SK-N-MC (cell line): ENCODE results near the gene TCERG1L.

ENCODE experiments used
- EZH2 ChIP-seq: fragments of 200-600 bp; sonication (generic); IDR thresholded peaks from one replicate; pipeline ENCODE4 v1.6.1; 2017; ENCODE audit warnings: antibody characterized with exemption
- FOXP2 ChIP-seq: optimal IDR thresholded peaks from 2 replicates; pipeline ENCODE3; 2011; ENCODE audit warnings: mild to moderate bottlenecking, moderate library complexity; ENCODE audit not compliant: insufficient read depth; ENCODE audit errors: extremely low read length, control extremely low read depth
- POLR2AphosphoS5 ChIP-seq: IDR thresholded peaks from 2 replicates; pipeline ENCODE4 v1.6.1; 2012; ENCODE audit warnings: mild to moderate bottlenecking, low read depth, low read length, borderline replicate concordance

GRCh38 chr10:131135716-131136115 lies 175.8 kb downstream of the TCERG1L start:
- TF ChIP-seq EZH2: no peak
- no peak for TF ChIP-seq FOXP2
- TF ChIP-seq POLR2AphosphoS5: no peak
